Caco-2 (cell line): Measurements from ENCODE around the gene MACROD1. TPM values are rescaled to one million over a fixed set of nuclear protein-coding genes. Genes with fewer than 3 reads are reported as not detected.

Source experiments
- BruUV-seq: library from RNA; stranded (reverse); fragments of 400-500 nt; replicated peaks from 2 replicates; lab custom pipeline; 2021; lab: Mats Ljungman, UMichigan
- CTCF ChIA-PET: fragments of 300-600 bp; sonication (Branson Sonifier 250); formaldehyde crosslinking; loops from one replicate; lab custom pipeline; 2022; ENCODE audit warnings: antibody characterized with exemption; lab: Charles Lee
- POLR2A ChIA-PET: fragments of 300-600 bp; sonication (Branson Sonifier 250); formaldehyde crosslinking; loops from one replicate; lab custom pipeline; 2022; ENCODE audit warnings: antibody characterized with exemption; lab: Charles Lee
- DNase-seq, 2 experiments: peaks; one replicate each; pipeline versions ENCODE4 v3.0.0 to v3.0.0-alpha.2; 2020 to 2022
- H3K27me3 ChIP-seq: replicated peaks from 2 replicates; pipeline ENCODE4 v1.6.0; 2011; ENCODE audit warnings: low read length; ENCODE audit not compliant: control insufficient read depth, insufficient read depth
- H3K36me3 ChIP-seq: 2 replicates; pipeline ENCODE4 v1.5.1; 2011; ENCODE audit warnings: low read length; ENCODE audit not compliant: control insufficient read depth, insufficient read depth
- H3K4me1 ChIP-seq: fragments of 250-450 bp; sonication (Bioruptor Pico); 2 replicates; pipeline ENCODE4 v1.5.1; 2020; ENCODE audit warnings: mild to moderate bottlenecking
- H3K4me3 ChIP-seq: 2 replicates; pipeline ENCODE4 v1.5.1; 2011; ENCODE audit warnings: low read depth, mild to moderate bottlenecking, control low read depth, low read length
- H3K9me3 ChIP-seq: fragments of 250-450 bp; sonication (Bioruptor Pico); 2 replicates; pipeline ENCODE4 v1.5.1; 2020; ENCODE audit warnings: mild to moderate bottlenecking, moderate library complexity
- H3K27ac Mint-ChIP-seq: one replicate; pipeline ENCODE4 v1.8.0; 2022; ENCODE audit warnings: mixed read lengths; ENCODE audit not compliant: unreplicated experiment
- H3K27me3 Mint-ChIP-seq: one replicate; pipeline ENCODE4 v1.8.0; 2022; ENCODE audit warnings: mixed read lengths; ENCODE audit not compliant: insufficient read depth, unreplicated experiment
- H3K36me3 Mint-ChIP-seq: one replicate; pipeline ENCODE4 v1.8.0; 2022; ENCODE audit warnings: mild to moderate bottlenecking, mixed read lengths; ENCODE audit not compliant: insufficient read depth, unreplicated experiment
- H3K4me1 Mint-ChIP-seq: one replicate; pipeline ENCODE4 v1.8.0; 2022; ENCODE audit warnings: low read depth, mixed read lengths; ENCODE audit not compliant: unreplicated experiment
- H3K4me3 Mint-ChIP-seq: one replicate; pipeline ENCODE4 v1.8.0; 2022; ENCODE audit warnings: mild to moderate bottlenecking, moderate library complexity, mixed read lengths; ENCODE audit not compliant: unreplicated experiment
- H3K9me3 Mint-ChIP-seq: one replicate; pipeline ENCODE4 v1.8.0; 2022; ENCODE audit warnings: mixed read lengths; ENCODE audit not compliant: unreplicated experiment
- intact Hi-C: fragments of 100-400 bp; cut with micrococcal nuclease; formaldehyde crosslinking; loops from one replicate; pipeline ENCODE4 v1.10.0; 2022; ENCODE audit not compliant: unreplicated experiment
- total RNA-seq: library from RNA; stranded (reverse); gene quantifications from 2 replicates; pipeline ENCODE4 v1.2.3, GENCODE V29; 2022
- TF ChIP-seq, protein P1 (sequence below), 2 experiments: fragments of 200-600 bp in 1 of 2; IDR thresholded peaks; 1 replicate in 1 of 2; 2 replicates in 1 of 2; pipeline versions ENCODE4 v1.5.1 to v1.8.0; 2011 to 2022; ENCODE audit warnings: antibody characterized with exemption in 1 of 2, control low read depth in 1 of 2, inconsistent platforms in 1 of 2, low read depth in 1 of 2, low read length in 1 of 2, mild to moderate bottlenecking in 1 of 2, moderate library complexity in 1 of 2; ENCODE audit not compliant: insufficient read depth in 1 of 2, severe bottlenecking in 1 of 2, unreplicated experiment in 1 of 2

Gene MACROD1
- total RNA-seq, 1 experiment from 2014 or later: 29.6 TPM

GRCh38 chr11:64062185-64063039 lies 103.5 kb downstream of the MACROD1 start:
- H3K4me3 Mint-ChIP-seq: no peak overlapping the region
- no peak overlapping the region for H3K4me3 ChIP-seq
- H3K9me3 Mint-ChIP-seq: no peaks in the 10 kb centered on the region
- POLR2A ChIA-PET: no interaction called here
- H3K4me1 ChIP-seq: no peaks in the 10 kb centered on the region
- no peaks in the 10 kb centered on the region for H3K36me3 ChIP-seq
- no TSS peak for BruUV-seq
- no peaks in the 10 kb centered on the region for H3K4me1 Mint-ChIP-seq
- no peak overlapping the region for H3K27ac Mint-ChIP-seq
- intact Hi-C loops: no loop called here
- H3K36me3 Mint-ChIP-seq: peaks cover 6% of the 10 kb centered on the region
- DNase-seq: no peak
- CTCF ChIA-PET: interaction anchor here (0.5 kb wide), 1 partner anchor 77 kb away, joined by 3 read pairs; no protein-coding TSS in a partner anchor
- no peaks in the 10 kb centered on the region for H3K9me3 ChIP-seq
- TF ChIP-seq, protein P1, sequence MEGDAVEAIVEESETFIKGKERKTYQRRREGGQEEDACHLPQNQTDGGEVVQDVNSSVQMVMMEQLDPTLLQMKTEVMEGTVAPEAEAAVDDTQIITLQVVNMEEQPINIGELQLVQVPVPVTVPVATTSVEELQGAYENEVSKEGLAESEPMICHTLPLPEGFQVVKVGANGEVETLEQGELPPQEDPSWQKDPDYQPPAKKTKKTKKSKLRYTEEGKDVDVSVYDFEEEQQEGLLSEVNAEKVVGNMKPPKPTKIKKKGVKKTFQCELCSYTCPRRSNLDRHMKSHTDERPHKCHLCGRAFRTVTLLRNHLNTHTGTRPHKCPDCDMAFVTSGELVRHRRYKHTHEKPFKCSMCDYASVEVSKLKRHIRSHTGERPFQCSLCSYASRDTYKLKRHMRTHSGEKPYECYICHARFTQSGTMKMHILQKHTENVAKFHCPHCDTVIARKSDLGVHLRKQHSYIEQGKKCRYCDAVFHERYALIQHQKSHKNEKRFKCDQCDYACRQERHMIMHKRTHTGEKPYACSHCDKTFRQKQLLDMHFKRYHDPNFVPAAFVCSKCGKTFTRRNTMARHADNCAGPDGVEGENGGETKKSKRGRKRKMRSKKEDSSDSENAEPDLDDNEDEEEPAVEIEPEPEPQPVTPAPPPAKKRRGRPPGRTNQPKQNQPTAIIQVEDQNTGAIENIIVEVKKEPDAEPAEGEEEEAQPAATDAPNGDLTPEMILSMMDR (IDR thresholded peaks at IDR 0.05; ENCODE audit: insufficient read depth in 1 of 2, low read depth in 1 of 2, low read length in 1 of 2, severe bottlenecking in 1 of 2, unreplicated experiment in 1 of 2): no peak
- no peaks in the 10 kb centered on the region for H3K27me3 ChIP-seq
- no peaks in the 10 kb centered on the region for H3K27me3 Mint-ChIP-seq

DNA sequence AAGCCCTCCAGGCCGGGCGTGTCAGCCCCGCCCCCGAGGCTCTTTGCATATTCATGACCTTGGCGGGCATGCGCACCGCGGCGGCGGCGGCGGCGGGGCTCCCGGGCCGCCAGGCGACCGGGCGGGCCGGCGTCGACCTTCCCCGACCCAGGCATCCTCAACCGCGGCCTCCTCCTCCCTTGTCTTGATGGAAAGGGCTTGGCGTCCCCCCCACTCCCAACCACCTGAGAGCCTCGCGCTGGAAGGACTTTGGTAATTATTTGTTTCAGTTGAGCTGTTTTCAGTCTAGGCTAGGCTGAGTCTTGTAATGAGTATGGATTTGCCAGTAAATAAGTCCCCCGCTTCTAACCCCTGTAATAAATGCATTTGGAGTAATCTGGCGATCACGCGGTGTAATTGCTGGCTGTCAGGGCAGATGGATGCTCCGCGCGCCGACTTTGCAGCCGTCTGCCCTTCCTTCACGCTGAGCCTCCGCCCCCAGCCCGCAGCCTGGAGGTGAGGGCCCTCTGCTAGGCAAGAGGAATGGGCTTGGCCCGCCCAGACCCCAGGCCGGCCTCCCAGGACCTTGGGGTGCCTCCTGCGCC lies 105.0 kb downstream of the MACROD1 start:
- Mint-ChIP-seq H3K27ac (no peak overlapping the region), H3K4me1 (no peaks in the 10 kb centered on the region), H3K4me3 (no peak overlapping the region), H3K9me3 (no peaks in the 10 kb centered on the region), H3K36me3 (peaks cover 6% of the 10 kb centered on the region), H3K27me3 (no peaks in the 10 kb centered on the region)
- CTCF ChIA-PET: interaction anchor here (0.6 kb wide), 1 partner anchor 88 kb away, joined by 3 read pairs; no protein-coding TSS in a partner anchor
- Histone ChIP-seq H3K36me3 (no peaks in the 10 kb centered on the region), H3K4me1 (no peaks in the 10 kb centered on the region), H3K9me3 (no peaks in the 10 kb centered on the region), H3K4me3 (no peak overlapping the region), H3K27me3 (no peaks in the 10 kb centered on the region)
- DNase-seq: no peak
- intact Hi-C loops: no loop called here
- no TSS peak for BruUV-seq
- POLR2A ChIA-PET: no interaction called here
- TF ChIP-seq, protein P1 (IDR thresholded peaks at IDR 0.05; ENCODE audit: insufficient read depth in 1 of 2, low read depth in 1 of 2, low read length in 1 of 2, severe bottlenecking in 1 of 2, unreplicated experiment in 1 of 2): no peak

DNA sequence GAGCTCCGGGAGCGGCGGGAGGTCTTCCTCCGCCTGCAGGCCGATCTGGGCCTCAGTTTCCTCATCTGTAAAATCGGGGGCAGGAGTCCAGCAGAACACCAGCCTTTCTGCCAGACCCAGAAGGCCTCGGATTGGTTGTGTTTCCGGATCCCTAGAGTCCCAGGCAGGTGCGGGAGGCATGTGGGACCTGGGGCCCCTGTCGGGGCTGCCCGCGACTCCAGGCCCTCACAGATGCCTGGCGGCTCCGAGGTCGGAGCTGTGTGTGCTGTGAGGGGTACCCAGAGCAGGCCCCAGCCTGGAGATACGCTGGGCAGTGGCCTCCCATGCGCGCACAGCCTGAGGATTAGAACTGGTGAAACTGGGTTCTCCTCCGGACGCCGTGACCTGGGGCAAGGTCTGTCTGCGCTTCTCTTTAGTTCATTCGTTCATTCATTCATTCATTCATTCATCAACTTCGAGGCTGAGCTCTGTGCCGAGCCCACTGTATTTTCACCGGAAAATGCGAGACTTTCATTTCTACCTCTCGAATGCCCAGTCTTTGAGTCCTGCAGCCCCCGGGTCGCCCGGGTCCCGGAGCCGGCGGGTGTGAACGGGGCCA lies 105.6 kb downstream of the MACROD1 start:
- no TSS peak for BruUV-seq
- Mint-ChIP-seq H3K4me3 (no peak overlapping the region), H3K27me3 (no peaks in the 10 kb centered on the region), H3K4me1 (no peaks in the 10 kb centered on the region), H3K27ac (no peak overlapping the region), H3K36me3 (peaks cover 6% of the 10 kb centered on the region), H3K9me3 (no peaks in the 10 kb centered on the region)
- TF ChIP-seq, protein P1 (IDR thresholded peaks at IDR 0.05; ENCODE audit: insufficient read depth in 1 of 2, low read depth in 1 of 2, low read length in 1 of 2, severe bottlenecking in 1 of 2, unreplicated experiment in 1 of 2): no peak
- Histone ChIP-seq H3K4me1 (no peaks in the 10 kb centered on the region), H3K9me3 (no peaks in the 10 kb centered on the region), H3K36me3 (no peaks in the 10 kb centered on the region), H3K4me3 (no peak overlapping the region), H3K27me3 (no peaks in the 10 kb centered on the region)
- DNase-seq: no peak
- intact Hi-C loops: no loop called here
- ChIA-PET POLR2A (no interaction called here), CTCF (no interaction called here)
